Sigmoid colon (tissue), 7 donors: ENCODE data around the gene ADK. TPM values are rescaled to one million over a fixed set of nuclear protein-coding genes. Genes with fewer than 3 reads are reported as not detected.

Source experiments
- DNase-seq: peaks from one replicate; pipeline ENCODE4 v3.0.0-alpha.2; 2019
- H3K27ac ChIP-seq, 4 donors: fragments of 200-600 bp; sonication (generic); one replicate each; pipeline ENCODE4 v1.5.1; 2016 to 2019; ENCODE audit warnings: mild to moderate bottlenecking in 1 of 4
- H3K27me3 ChIP-seq, 3 donors: fragments of 200-600 bp; sonication (generic); one replicate each; pipeline ENCODE4 v1.5.1; 2019; ENCODE audit warnings: mild to moderate bottlenecking in 1 of 3
- H3K36me3 ChIP-seq, 4 donors: fragments of 200-600 bp; sonication (generic); one replicate each; pipeline ENCODE4 v1.5.1; 2016 to 2019
- H3K4me1 ChIP-seq, 4 donors: fragments of 200-600 bp; sonication (generic); one replicate each; pipeline ENCODE4 v1.5.1; 2017 to 2019
- H3K4me3 ChIP-seq, 4 donors: fragments of 200-600 bp; sonication (generic); one replicate each; pipeline ENCODE4 v1.5.1; 2017 to 2019; ENCODE audit warnings: mild to moderate bottlenecking in 2 of 4, moderate library complexity in 1 of 4
- H3K9me3 ChIP-seq, 4 donors: fragments of 200-600 bp in 3 of 4; sonication (generic) in 3 of 4; one replicate each; pipeline versions ENCODE4 v1.5.1 to v1.6.1; 2013 to 2019
- EP300 ChIP-seq, 4 donors: sonication (generic); formaldehyde crosslinking; IDR thresholded peaks; one replicate each; pipeline ENCODE4 v1.6.1; 2017; ENCODE audit warnings: antibody characterized with exemption in 4 of 4
- POLR2A ChIP-seq, 2 donors: fragments of 450-650 bp; IDR thresholded peaks; one replicate each; pipeline ENCODE4 v1.6.1; 2016; ENCODE audit warnings: antibody characterized with exemption in 2 of 2, mild to moderate bottlenecking in 2 of 2, moderate library complexity in 2 of 2
- POLR2AphosphoS5 ChIP-seq, 4 donors: sonication (generic); formaldehyde crosslinking; IDR thresholded peaks; one replicate each; pipeline ENCODE4 v1.6.1; 2017; ENCODE audit warnings: antibody characterized with exemption in 4 of 4
- WGBS, 2 donors: extraction: QIAGEN DNeasy Blood & Tissue Kit; methylation state at CpG; one replicate each; pipeline ENCODE4 v1.1.7; 2013; 5-methylcytosine and 5-hydroxymethylcytosine counted together
- intact Hi-C: fragments of 100-400 bp; cut with DNase I; formaldehyde crosslinking; loops from one replicate; pipeline ENCODE4 v1.15.1; 2023
- polyA plus RNA-seq, 3 donors: library from polyadenylated mRNA; stranded (reverse); fragments of 200-250 nt; gene quantifications; one replicate each; pipeline ENCODE4 v1.2.3, GENCODE V29; 2013
- total RNA-seq, 4 donors: library from RNA; depleted of rRNA; stranded (reverse); fragments of >200 nt; gene quantifications; one replicate each; pipeline ENCODE4 v1.1.0, GENCODE V29; 2016
- TF ChIP-seq, protein P1 (sequence below), 4 experiments: fragments of 450-650 bp in 3 of 4; fragments of 200-600 bp in 1 of 4; IDR thresholded peaks; one replicate each; pipeline ENCODE4 v1.5.1; 2016 to 2019; ENCODE audit warnings: antibody characterized with exemption in 4 of 4, mild to moderate bottlenecking in 3 of 4, moderate library complexity in 2 of 4
- donor health status: healthy with polysubstance abuse.
- donor health status: Bipolar disorder and iron deficiency.
- donor health status: healthy.

Gene ADK
- total and polyA plus RNA-seq, 7 donors = 15.2 to 31.3 (median 25.3) TPM

DNA sequence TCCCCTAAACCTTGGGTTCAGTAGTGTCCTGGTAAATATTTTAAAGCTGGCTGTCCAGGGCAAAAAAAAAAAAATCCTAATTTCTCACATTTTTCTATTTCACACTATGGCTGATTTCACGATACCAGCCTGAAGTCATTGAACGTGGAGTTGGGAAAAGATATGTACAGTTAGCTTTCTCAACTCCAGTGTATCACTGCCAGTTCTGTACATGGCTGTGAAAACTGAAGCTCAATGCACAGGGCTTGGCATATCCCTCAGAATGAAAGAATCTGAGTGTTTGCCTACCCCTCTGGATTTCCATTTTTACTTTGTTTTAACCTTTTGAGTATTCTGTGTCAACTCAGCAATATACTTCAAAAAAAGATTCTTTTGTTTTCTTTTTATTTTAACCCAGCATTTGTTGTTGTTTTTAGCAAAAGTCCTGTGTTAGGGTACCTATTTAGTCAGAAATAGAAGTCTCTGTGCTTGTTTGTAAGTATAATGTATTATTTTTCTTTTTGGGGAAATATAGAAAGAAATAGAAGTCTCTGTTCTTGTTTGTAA, 274.5 kb downstream of the ADK start:
- Histone ChIP-seq H3K9me3 (no peaks in the 10 kb centered on the region), H3K36me3 (no peaks in the 10 kb centered on the region), H3K4me1 (no peaks in the 10 kb centered on the region), H3K27me3 (no peaks in the 10 kb centered on the region), H3K27ac (no peak overlapping the region), H3K4me3 (no peak overlapping the region)
- WGBS, 2 donors = 96 to 98% methylated on average over 2 of the region's 2 CpGs
- TF ChIP-seq, protein P1, sequence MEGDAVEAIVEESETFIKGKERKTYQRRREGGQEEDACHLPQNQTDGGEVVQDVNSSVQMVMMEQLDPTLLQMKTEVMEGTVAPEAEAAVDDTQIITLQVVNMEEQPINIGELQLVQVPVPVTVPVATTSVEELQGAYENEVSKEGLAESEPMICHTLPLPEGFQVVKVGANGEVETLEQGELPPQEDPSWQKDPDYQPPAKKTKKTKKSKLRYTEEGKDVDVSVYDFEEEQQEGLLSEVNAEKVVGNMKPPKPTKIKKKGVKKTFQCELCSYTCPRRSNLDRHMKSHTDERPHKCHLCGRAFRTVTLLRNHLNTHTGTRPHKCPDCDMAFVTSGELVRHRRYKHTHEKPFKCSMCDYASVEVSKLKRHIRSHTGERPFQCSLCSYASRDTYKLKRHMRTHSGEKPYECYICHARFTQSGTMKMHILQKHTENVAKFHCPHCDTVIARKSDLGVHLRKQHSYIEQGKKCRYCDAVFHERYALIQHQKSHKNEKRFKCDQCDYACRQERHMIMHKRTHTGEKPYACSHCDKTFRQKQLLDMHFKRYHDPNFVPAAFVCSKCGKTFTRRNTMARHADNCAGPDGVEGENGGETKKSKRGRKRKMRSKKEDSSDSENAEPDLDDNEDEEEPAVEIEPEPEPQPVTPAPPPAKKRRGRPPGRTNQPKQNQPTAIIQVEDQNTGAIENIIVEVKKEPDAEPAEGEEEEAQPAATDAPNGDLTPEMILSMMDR (IDR thresholded peaks at IDR 0.05) = no peak
- no peak for TF ChIP-seq POLR2A (IDR thresholded peaks at IDR 0.05)
- no peak for TF ChIP-seq EP300 (IDR thresholded peaks at IDR 0.05)
- no peak for TF ChIP-seq POLR2AphosphoS5 (IDR thresholded peaks at IDR 0.05)
- no peak for DNase-seq
- intact Hi-C loops = no loop called here

- intact Hi-C loops = no loop called here
- Histone ChIP-seq H3K4me1 (no peaks in the 10 kb centered on the region), H3K4me3 (no peak overlapping the region), H3K27ac (no peak overlapping the region), H3K9me3 (no peaks in the 10 kb centered on the region), H3K27me3 (no peaks in the 10 kb centered on the region), H3K36me3 (no peaks in the 10 kb centered on the region)
- WGBS, 2 donors = 95 to 96% methylated on average over 4 of the region's 4 CpGs
- no peak for TF ChIP-seq POLR2A (IDR thresholded peaks at IDR 0.05)
- TF ChIP-seq POLR2AphosphoS5 (IDR thresholded peaks at IDR 0.05) = no peak
- TF ChIP-seq EP300 (IDR thresholded peaks at IDR 0.05) = no peak
- TF ChIP-seq, protein P1 (IDR thresholded peaks at IDR 0.05) = no peak
- no peak for DNase-seq
Observed at GRCh38 chr10:74431816-74432215, 280.8 kb downstream of the ADK start.

GRCh38 chr10:74432841-74433594, 282.0 kb downstream of the ADK start:
- H3K4me1 ChIP-seq = no peaks in the 10 kb centered on the region
- no peaks in the 10 kb centered on the region for H3K36me3 ChIP-seq
- no peaks in the 10 kb centered on the region for H3K9me3 ChIP-seq
- no peaks in the 10 kb centered on the region for H3K27me3 ChIP-seq
- no peak overlapping the region for H3K4me3 ChIP-seq
- no peak for DNase-seq
- no peak for TF ChIP-seq POLR2A (IDR thresholded peaks at IDR 0.05)
- no peak for TF ChIP-seq EP300 (IDR thresholded peaks at IDR 0.05)
- TF ChIP-seq POLR2AphosphoS5 (IDR thresholded peaks at IDR 0.05) = no peak
- TF ChIP-seq, protein P1 (IDR thresholded peaks at IDR 0.05) = no peak
- 76 to 91% methylated on average over 1 of the region's 1 CpG for WGBS, 2 donors
- no peak overlapping the region for H3K27ac ChIP-seq
- intact Hi-C loops = no loop called here

DNA sequence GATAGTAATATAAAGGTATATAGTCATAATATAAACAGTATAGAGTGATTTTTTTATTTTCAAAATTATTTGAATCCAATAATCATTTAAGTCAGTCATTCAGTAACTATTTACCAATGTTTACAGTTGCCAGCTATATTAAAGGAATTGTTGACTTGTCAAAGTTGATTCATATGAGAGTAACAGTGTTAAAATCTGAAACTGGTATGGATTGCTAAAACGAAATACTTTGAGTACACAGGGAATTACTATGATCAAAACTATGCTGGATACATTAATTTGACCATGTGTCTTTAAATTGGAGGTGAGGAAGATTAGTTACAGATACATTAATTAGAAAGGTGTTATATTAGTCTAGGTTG, 282.6 kb downstream of the ADK start:
- 72 to 79% methylated on average over 1 of the region's 1 CpG for WGBS, 2 donors
- intact Hi-C loops = no loop called here
- Histone ChIP-seq H3K4me3 (no peak overlapping the region), H3K27me3 (no peaks in the 10 kb centered on the region), H3K36me3 (no peaks in the 10 kb centered on the region), H3K27ac (no peak overlapping the region), H3K9me3 (no peaks in the 10 kb centered on the region), H3K4me1 (no peaks in the 10 kb centered on the region)
- no peak for TF ChIP-seq POLR2AphosphoS5 (IDR thresholded peaks at IDR 0.05)
- TF ChIP-seq, protein P1 (IDR thresholded peaks at IDR 0.05) = no peak
- no peak for TF ChIP-seq EP300 (IDR thresholded peaks at IDR 0.05)
- no peak for TF ChIP-seq POLR2A (IDR thresholded peaks at IDR 0.05)
- no peak for DNase-seq
